Activated naive CD4-positive, alpha-beta T cell treated with anti-CD3 and anti-CD28 coated beads, Interleukin-2, amount 50 U/mL, for 24 hours (primary cell): ENCODE results near the gene DLX6.
A peak's percentile ranks its signal among the peaks of the same experiment; 100 is the strongest.

Experiments
- H3K27ac Mint-ChIP-seq: one replicate; pipeline ENCODE4 v1.8.0; 2021; ENCODE audit warnings: mild to moderate bottlenecking, mixed read lengths
- H3K27me3 Mint-ChIP-seq: one replicate; pipeline ENCODE4 v1.8.0; 2021; ENCODE audit warnings: mixed read lengths
- H3K36me3 Mint-ChIP-seq: one replicate; pipeline ENCODE4 v1.8.0; 2021; ENCODE audit warnings: mixed read lengths
- H3K4me1 Mint-ChIP-seq: one replicate; pipeline ENCODE4 v1.8.0; 2021; ENCODE audit warnings: mixed read lengths
- H3K4me3 Mint-ChIP-seq: one replicate; pipeline ENCODE4 v1.8.0; 2021; ENCODE audit warnings: mild to moderate bottlenecking, mixed read lengths
- H3K9me3 Mint-ChIP-seq: one replicate; pipeline ENCODE4 v1.8.0; 2021; ENCODE audit warnings: mixed read lengths

DLX6 gene

GRCh38 chr7:97003262-97004246 lies 1.8 kb upstream of the DLX6 start:
- H3K9me3 Mint-ChIP-seq: no peaks in the 10 kb centered on the region
- H3K4me3 Mint-ChIP-seq: peak overlapping the region; percentile 23
- H3K27me3 Mint-ChIP-seq: peaks cover 67% of the 10 kb centered on the region
- H3K4me1 Mint-ChIP-seq: peaks cover 18% of the 10 kb centered on the region
- H3K27ac Mint-ChIP-seq: no peak overlapping the region
- no peaks in the 10 kb centered on the region for H3K36me3 Mint-ChIP-seq

- no peaks in the 10 kb centered on the region for H3K9me3 Mint-ChIP-seq
- H3K36me3 Mint-ChIP-seq: no peaks in the 10 kb centered on the region
- H3K4me1 Mint-ChIP-seq: peaks cover 18% of the 10 kb centered on the region
- H3K27ac Mint-ChIP-seq: no peak overlapping the region
- H3K4me3 Mint-ChIP-seq: peak overlapping the region; percentile 63
- H3K27me3 Mint-ChIP-seq: peaks cover 66% of the 10 kb centered on the region
Observed at GRCh38 chr7:97004247-97005182, 838 bp upstream of the DLX6 start.

- Mint-ChIP-seq H3K36me3 (peaks cover 2% of the 10 kb centered on the region), H3K4me3 (peak overlapping the region; percentile 82), H3K4me1 (peaks cover 18% of the 10 kb centered on the region), H3K27me3 (peaks cover 63% of the 10 kb centered on the region), H3K27ac (no peak overlapping the region), H3K9me3 (peaks cover 3% of the 10 kb centered on the region)
Observed at GRCh38 chr7:97006055-97006815, 882 bp downstream of the DLX6 start.

- H3K36me3 Mint-ChIP-seq: peaks cover 4% of the 10 kb centered on the region
- peaks cover 11% of the 10 kb centered on the region for H3K9me3 Mint-ChIP-seq
- peaks cover 18% of the 10 kb centered on the region for H3K4me1 Mint-ChIP-seq
- H3K4me3 Mint-ChIP-seq: peak overlapping the region; percentile 82
- H3K27ac Mint-ChIP-seq: no peak overlapping the region
- peaks cover 64% of the 10 kb centered on the region for H3K27me3 Mint-ChIP-seq
Observed at GRCh38 chr7:97006816-97007582, 1.6 kb downstream of the DLX6 start.

- H3K4me1 Mint-ChIP-seq: peaks cover 18% of the 10 kb centered on the region
- peaks cover 4% of the 10 kb centered on the region for H3K36me3 Mint-ChIP-seq
- no peak overlapping the region for H3K27ac Mint-ChIP-seq
- no peak overlapping the region for H3K4me3 Mint-ChIP-seq
- H3K9me3 Mint-ChIP-seq: peaks cover 11% of the 10 kb centered on the region
- H3K27me3 Mint-ChIP-seq: peaks cover 62% of the 10 kb centered on the region
Observed at GRCh38 chr7:97007583-97007861, 2.2 kb downstream of the DLX6 start.

GRCh38 chr7:97008275-97008917 lies 3.0 kb downstream of the DLX6 start:
- peaks cover 18% of the 10 kb centered on the region for H3K4me1 Mint-ChIP-seq
- no peak overlapping the region for H3K4me3 Mint-ChIP-seq
- peaks cover 13% of the 10 kb centered on the region for H3K9me3 Mint-ChIP-seq
- peaks cover 4% of the 10 kb centered on the region for H3K36me3 Mint-ChIP-seq
- H3K27ac Mint-ChIP-seq: no peak overlapping the region
- peaks cover 62% of the 10 kb centered on the region for H3K27me3 Mint-ChIP-seq

GRCh38 chr7:97009753-97010732 lies 4.7 kb downstream of the DLX6 start:
- Mint-ChIP-seq H3K4me1 (peaks cover 7% of the 10 kb centered on the region), H3K9me3 (peaks cover 16% of the 10 kb centered on the region), H3K27ac (no peak overlapping the region), H3K4me3 (no peak overlapping the region), H3K27me3 (peaks cover 72% of the 10 kb centered on the region), H3K36me3 (peaks cover 4% of the 10 kb centered on the region)

GRCh38 chr7:97011104-97011503 lies 5.8 kb downstream of the DLX6 start:
- Mint-ChIP-seq H3K4me3 (no peak overlapping the region), H3K4me1 (peaks cover 6% of the 10 kb centered on the region), H3K36me3 (peaks cover 4% of the 10 kb centered on the region), H3K9me3 (peaks cover 16% of the 10 kb centered on the region), H3K27ac (no peak overlapping the region), H3K27me3 (peaks cover 81% of the 10 kb centered on the region)

GRCh38 chr7:97011536-97012364 lies 6.4 kb downstream of the DLX6 start:
- peaks cover 16% of the 10 kb centered on the region for H3K9me3 Mint-ChIP-seq
- H3K27me3 Mint-ChIP-seq: peaks cover 82% of the 10 kb centered on the region
- peaks cover 4% of the 10 kb centered on the region for H3K36me3 Mint-ChIP-seq
- H3K27ac Mint-ChIP-seq: no peak overlapping the region
- H3K4me1 Mint-ChIP-seq: peaks cover 3% of the 10 kb centered on the region
- H3K4me3 Mint-ChIP-seq: no peak overlapping the region

- Mint-ChIP-seq H3K27ac (no peak overlapping the region), H3K36me3 (peaks cover 4% of the 10 kb centered on the region), H3K4me3 (no peak overlapping the region), H3K27me3 (peaks cover 81% of the 10 kb centered on the region), H3K9me3 (peaks cover 16% of the 10 kb centered on the region), H3K4me1 (peaks cover 3% of the 10 kb centered on the region)
Observed at GRCh38 chr7:97012365-97013133, 7.2 kb downstream of the DLX6 start.

- H3K9me3 Mint-ChIP-seq: peaks cover 16% of the 10 kb centered on the region
- no peak overlapping the region for H3K4me3 Mint-ChIP-seq
- H3K27ac Mint-ChIP-seq: no peak overlapping the region
- peaks cover 4% of the 10 kb centered on the region for H3K36me3 Mint-ChIP-seq
- peaks cover 80% of the 10 kb centered on the region for H3K27me3 Mint-ChIP-seq
- H3K4me1 Mint-ChIP-seq: peaks cover 4% of the 10 kb centered on the region
Observed at GRCh38 chr7:97013134-97013844, 7.9 kb downstream of the DLX6 start.

GRCh38 chr7:97013845-97014134 lies 8.4 kb downstream of the DLX6 start:
- Mint-ChIP-seq H3K4me1 (peaks cover 4% of the 10 kb centered on the region), H3K36me3 (peaks cover 4% of the 10 kb centered on the region), H3K9me3 (peaks cover 16% of the 10 kb centered on the region), H3K27me3 (peaks cover 80% of the 10 kb centered on the region), H3K27ac (no peak overlapping the region), H3K4me3 (no peak overlapping the region)
